Panc1 (cell line): ENCODE measurements around the gene WNK4. TPM values are rescaled to one million over a fixed set of nuclear protein-coding genes. Genes with fewer than 3 reads are reported as not detected.

ENCODE experiments used
- ATAC-seq: fragments of 200-7000 bp; cut with Tn5 transposase; 2 replicates; pipeline ENCODE4 v1.9.1; 2020; ENCODE audit warnings: mild to moderate bottlenecking, moderate library complexity
- BruUV-seq: library from RNA; stranded (reverse); fragments of 400-500 nt; replicated peaks from 2 replicates; lab custom pipeline; 2021; lab: Mats Ljungman, UMichigan
- CTCF ChIA-PET: fragments of 300-600 bp; sonication (Branson Sonifier 250); formaldehyde crosslinking; loops from one replicate; lab custom pipeline; 2022; ENCODE audit warnings: antibody characterized with exemption; lab: Charles Lee
- POLR2A ChIA-PET: fragments of 300-600 bp; sonication (Branson Sonifier 250); formaldehyde crosslinking; loops from one replicate; lab custom pipeline; 2022; ENCODE audit warnings: antibody characterized with exemption; lab: Charles Lee
- DNase-seq: peaks from one replicate; pipeline ENCODE4 v3.0.0-alpha.2; 2010; ENCODE audit warnings: low read depth, low spot score
- H3K27ac ChIP-seq: 2 replicates; pipeline ENCODE4 v1.5.1; 2011; ENCODE audit warnings: mild to moderate bottlenecking, low read length, inconsistent platforms
- H3K27me3 ChIP-seq: fragments of 200-500 bp; sonication (Bioruptor generic); 2 replicates; pipeline ENCODE4 v1.6.0; 2014; ENCODE audit warnings: low read length, inconsistent platforms; ENCODE audit not compliant: control insufficient read depth, insufficient read depth
- H3K36me3 ChIP-seq: fragments of 200-500 bp; sonication (Bioruptor generic); 2 replicates; pipeline ENCODE4 v1.5.1; 2014; ENCODE audit warnings: inconsistent platforms, mild to moderate bottlenecking, low read length, moderate library complexity; ENCODE audit not compliant: control insufficient read depth, insufficient read depth
- H3K4me1 ChIP-seq: 2 replicates; pipeline ENCODE4 v1.5.1; 2011; ENCODE audit warnings: inconsistent platforms, mild to moderate bottlenecking, low read length, moderate library complexity; ENCODE audit not compliant: control insufficient read depth, insufficient read depth
- H3K4me3 ChIP-seq, 2 experiments: 2 replicates each; pipeline ENCODE4 v1.5.1; 2011 to 2012; ENCODE audit warnings: low read depth in 2 of 2, low read length in 2 of 2, mild to moderate bottlenecking in 2 of 2, inconsistent platforms in 1 of 2, moderate library complexity in 1 of 2
- H3K9me3 ChIP-seq: fragments of 200-500 bp; sonication (Bioruptor generic); 2 replicates; pipeline ENCODE4 v1.5.1; 2014; ENCODE audit warnings: low read depth, mild to moderate bottlenecking, inconsistent platforms, low read length, moderate library complexity; ENCODE audit not compliant: control insufficient read depth, insufficient read depth
- POLR2AphosphoS5 ChIP-seq: IDR thresholded peaks from 2 replicates; pipeline ENCODE4 v1.6.1; 2012; ENCODE audit warnings: mild to moderate bottlenecking, low read depth, low read length, moderate library complexity
- REST ChIP-seq, 2 experiments: IDR thresholded peaks; 2 replicates each; pipeline ENCODE4 v1.6.1; 2011 to 2012; ENCODE audit warnings: low read depth in 2 of 2, control low read depth in 1 of 2, low read length in 1 of 2, mild to moderate bottlenecking in 1 of 2, moderate library complexity in 1 of 2; ENCODE audit not compliant: insufficient read depth in 1 of 2
- SIN3A ChIP-seq: IDR thresholded peaks from 2 replicates; pipeline ENCODE4 v1.6.1; 2012; ENCODE audit warnings: low read depth, mild to moderate bottlenecking, low read length, moderate library complexity, borderline replicate concordance; ENCODE audit not compliant: insufficient read depth
- TCF7L2 ChIP-seq: IDR thresholded peaks from 2 replicates; pipeline ENCODE4 v1.6.1; 2011; ENCODE audit warnings: mild to moderate bottlenecking, low read depth, low read length, inconsistent platforms
- in situ Hi-C: cut with HindIII; loops from 2 replicates; pipeline ENCODE4 v1.10.0; 2016; ENCODE audit warnings: low sequenced_read_pairs, low pct_unique_long_range_greater_than_20kb
- intact Hi-C: fragments of 100-400 bp; cut with micrococcal nuclease; formaldehyde crosslinking; loops from one replicate; pipeline ENCODE4 v1.10.0; 2022; ENCODE audit not compliant: unreplicated experiment
- microRNA-seq: library from miRNA; unstranded; fragments of <30 nt; microRNA quantifications from one replicate; pipeline ENCODE4 v1.1.0, GENCODE V29; 2020; ENCODE audit not compliant: unreplicated experiment
- total RNA-seq: library from RNA; stranded (reverse); gene quantifications from one replicate; pipeline ENCODE4 v1.2.1, GENCODE V29; 2021; ENCODE audit not compliant: unreplicated experiment
- TF ChIP-seq, protein P1 (sequence below): fragments of 450-650 bp; IDR thresholded peaks from 2 replicates; pipeline ENCODE4 v1.5.1; 2017; ENCODE audit warnings: mild to moderate bottlenecking

WNK4 gene
- total RNA-seq, 1 experiment from 2014 or later, result 3.5 TPM

DNA sequence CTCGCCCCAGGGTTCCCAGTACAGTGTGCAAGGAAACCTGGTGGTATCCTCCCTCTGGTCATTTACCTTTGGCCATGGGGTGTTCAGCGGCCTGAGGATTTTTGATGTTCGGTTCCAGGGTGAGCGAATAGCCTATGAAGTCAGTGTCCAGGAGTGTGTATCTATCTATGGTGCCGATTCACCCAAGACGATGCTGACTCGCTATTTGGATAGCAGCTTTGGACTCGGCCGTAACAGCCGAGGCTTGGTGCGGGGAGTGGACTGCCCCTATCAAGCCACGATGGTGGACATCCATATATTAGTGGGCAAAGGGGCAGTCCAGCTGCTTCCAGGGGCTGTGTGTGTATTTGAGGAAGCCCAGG lies 65.1 kb downstream of the WNK4 start:
- ChIA-PET CTCF (interaction anchor here (0.5 to 1.0 kb wide), 2 partner anchors 83 to 230 kb away, joined by 3 to 4 read pairs; no protein-coding TSS in a partner anchor), POLR2A (interaction anchor here (0.7 kb wide), 1 partner anchor 71 kb away, joined by 6 read pairs; no protein-coding TSS in a partner anchor)
- DNase-seq (no peak), ATAC-seq (no peak)
- no peaks in the 10 kb centered on the region for H3K27me3 ChIP-seq
- no peak overlapping the region for H3K27ac ChIP-seq
- peaks cover 4% of the 10 kb centered on the region; the same call in 1 of the 2 replicates for H3K36me3 ChIP-seq
- H3K4me3 ChIP-seq, result no peak overlapping the region
- BruUV-seq, result no TSS peak
- TF ChIP-seq POLR2AphosphoS5, result no peak
- TF ChIP-seq REST (IDR thresholded peaks at IDR 0.05; ENCODE audit: insufficient read depth in 1 of 2, low read depth in 2 of 2, low read length in 1 of 2), result no peak
- TF ChIP-seq TCF7L2, result no peak
- TF ChIP-seq, protein P1, sequence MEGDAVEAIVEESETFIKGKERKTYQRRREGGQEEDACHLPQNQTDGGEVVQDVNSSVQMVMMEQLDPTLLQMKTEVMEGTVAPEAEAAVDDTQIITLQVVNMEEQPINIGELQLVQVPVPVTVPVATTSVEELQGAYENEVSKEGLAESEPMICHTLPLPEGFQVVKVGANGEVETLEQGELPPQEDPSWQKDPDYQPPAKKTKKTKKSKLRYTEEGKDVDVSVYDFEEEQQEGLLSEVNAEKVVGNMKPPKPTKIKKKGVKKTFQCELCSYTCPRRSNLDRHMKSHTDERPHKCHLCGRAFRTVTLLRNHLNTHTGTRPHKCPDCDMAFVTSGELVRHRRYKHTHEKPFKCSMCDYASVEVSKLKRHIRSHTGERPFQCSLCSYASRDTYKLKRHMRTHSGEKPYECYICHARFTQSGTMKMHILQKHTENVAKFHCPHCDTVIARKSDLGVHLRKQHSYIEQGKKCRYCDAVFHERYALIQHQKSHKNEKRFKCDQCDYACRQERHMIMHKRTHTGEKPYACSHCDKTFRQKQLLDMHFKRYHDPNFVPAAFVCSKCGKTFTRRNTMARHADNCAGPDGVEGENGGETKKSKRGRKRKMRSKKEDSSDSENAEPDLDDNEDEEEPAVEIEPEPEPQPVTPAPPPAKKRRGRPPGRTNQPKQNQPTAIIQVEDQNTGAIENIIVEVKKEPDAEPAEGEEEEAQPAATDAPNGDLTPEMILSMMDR, result no peak
- no peak for TF ChIP-seq SIN3A
- in situ Hi-C loops (no loop called here), intact Hi-C loops (loop anchor here (5.0 kb wide), 1 partner anchor 92 kb away; no protein-coding TSS in a partner anchor)
- H3K9me3 ChIP-seq, result no peaks in the 10 kb centered on the region
- no peaks in the 10 kb centered on the region for H3K4me1 ChIP-seq

- in situ Hi-C loops (no loop called here), intact Hi-C loops (loop anchor here (5.0 kb wide), 1 partner anchor 91 kb away; no protein-coding TSS in a partner anchor)
- POLR2A ChIA-PET, result interaction anchor here (0.7 kb wide), 1 partner anchor 72 kb away, joined by 6 read pairs; no protein-coding TSS in a partner anchor
- Histone ChIP-seq H3K27me3 (no peaks in the 10 kb centered on the region), H3K9me3 (no peaks in the 10 kb centered on the region), H3K4me3 (no peak overlapping the region), H3K4me1 (no peaks in the 10 kb centered on the region), H3K27ac (no peak overlapping the region), H3K36me3 (peaks cover 4% of the 10 kb centered on the region; the same call in 1 of the 2 replicates)
- ATAC-seq, result 0 out of 2 replicates have a peak, but pooled peaks have one; percentile 19
- TF ChIP-seq REST (IDR thresholded peaks at IDR 0.05; ENCODE audit: insufficient read depth in 1 of 2, low read depth in 2 of 2, low read length in 1 of 2), result no peak
- peak; percentile 3; the same call in 1 of the 2 replicates for TF ChIP-seq POLR2AphosphoS5
- no TSS peak for BruUV-seq
- DNase-seq, result no peak
- CTCF ChIA-PET, result interaction anchor here (0.5 to 1.0 kb wide), 2 partner anchors 83 to 231 kb away, joined by 3 to 4 read pairs; no protein-coding TSS in a partner anchor
Observed at GRCh38 chr17:42845918-42846593, 65.6 kb downstream of the WNK4 start.

Small RNAs within 50 kb of the gene (microRNA-seq; reads per million reads assigned to microRNA genes)
- gene MIR6781, result 0.95 reads per million

Other genes starting within 250 kb of the WNK4 start
- gene NAGLU, start 244.4 kb upstream of the WNK4 start, total RNA-seq, result 33.5 TPM
- gene HSD17B1, start 227.7 kb upstream of the WNK4 start, total RNA-seq, result 5.4 TPM
- 76.7 TPM for gene COASY, start 218.5 kb upstream of the WNK4 start, total RNA-seq
- 35.8 TPM for gene MLX, start 213.5 kb upstream of the WNK4 start, total RNA-seq
- 19.2 TPM for gene PSMC3IP, start 202.9 kb upstream of the WNK4 start, total RNA-seq
- gene RETREG3, start 171.2 kb upstream of the WNK4 start, total RNA-seq, result 42.3 TPM
- gene TUBG1, start 170.9 kb upstream of the WNK4 start, total RNA-seq, result 99.8 TPM
- 25.5 TPM for gene TUBG2, start 121.3 kb upstream of the WNK4 start, total RNA-seq
- gene PLEKHH3, start 103.6 kb upstream of the WNK4 start, total RNA-seq, result 32.2 TPM
- 1.9 TPM for gene CCR10, start 98.8 kb upstream of the WNK4 start, total RNA-seq
- gene CNTNAP1, start 98.1 kb upstream of the WNK4 start, total RNA-seq, result 20.4 TPM
- 17.7 TPM for gene EZH1, start 35.6 kb upstream of the WNK4 start, total RNA-seq
- 1.1 TPM for gene RAMP2, start 19.4 kb upstream of the WNK4 start, total RNA-seq
- 37.7 TPM for gene VPS25, start 7.2 kb upstream of the WNK4 start, total RNA-seq
- gene COA3, start 18.1 kb downstream of the WNK4 start, total RNA-seq, result 48.8 TPM
- 0.13 TPM for gene CNTD1, start 18.3 kb downstream of the WNK4 start, total RNA-seq
- gene BECN1, start 43.7 kb downstream of the WNK4 start, total RNA-seq, result 61.8 TPM
- gene PSME3, start 52.8 kb downstream of the WNK4 start, total RNA-seq, result 110 TPM
- 0.85 TPM for gene AOC2, start 64.0 kb downstream of the WNK4 start, total RNA-seq
- gene AOC3, start 70.6 kb downstream of the WNK4 start, total RNA-seq, result 0.21 TPM
- 0.08 TPM for gene G6PC1, start 120.2 kb downstream of the WNK4 start, total RNA-seq
- gene AARSD1, start 183.8 kb downstream of the WNK4 start, total RNA-seq, result 23.5 TPM
- 0.74 TPM for gene PTGES3L, start 199.5 kb downstream of the WNK4 start, total RNA-seq
- 11.2 TPM for gene RUNDC1, start 200.0 kb downstream of the WNK4 start, total RNA-seq
- gene RPL27, start 217.8 kb downstream of the WNK4 start, total RNA-seq, result 513 TPM
- 42.6 TPM for gene IFI35, start 226.2 kb downstream of the WNK4 start, total RNA-seq
- gene VAT1, start 241.8 kb downstream of the WNK4 start, total RNA-seq, result 169 TPM
- 0.59 TPM for gene RND2, start 244.6 kb downstream of the WNK4 start, total RNA-seq